NB4 (cell line): Measurements from ENCODE around the gene SHLD1.
"Not testable (repeated sequence)": the region's sequence is repeated elsewhere in the genome, so short reads cannot be mapped to it uniquely, and the experiment has no call there.

Experiments
- DNase-seq: peaks from one replicate; pipeline ENCODE4 v3.0.0; 2010; ENCODE audit warnings: low read depth
- H3K4me3 ChIP-seq: one replicate; pipeline ENCODE4 v1.5.1; 2011; ENCODE audit warnings: mild to moderate bottlenecking, low read depth, low read length, moderate library complexity
- MYC ChIP-seq: IDR thresholded peaks from 2 replicates; pipeline ENCODE4 v1.6.1; 2011; ENCODE audit warnings: low read depth, low read length
- POLR2A ChIP-seq: IDR thresholded peaks from 2 replicates; pipeline ENCODE4 v1.6.1; 2011; ENCODE audit warnings: mild to moderate bottlenecking; ENCODE audit not compliant: insufficient read length; ENCODE audit errors: extremely low read depth
- TF ChIP-seq, protein P1 (sequence below): IDR thresholded peaks from one replicate; pipeline ENCODE4 v1.5.1; 2012; ENCODE audit warnings: low read depth, low read length
- TF ChIP-seq, protein P2 (sequence below): IDR thresholded peaks from 2 replicates; pipeline ENCODE4 v1.6.1; 2011; ENCODE audit warnings: low read depth, low read length

The SHLD1 gene, protein sequence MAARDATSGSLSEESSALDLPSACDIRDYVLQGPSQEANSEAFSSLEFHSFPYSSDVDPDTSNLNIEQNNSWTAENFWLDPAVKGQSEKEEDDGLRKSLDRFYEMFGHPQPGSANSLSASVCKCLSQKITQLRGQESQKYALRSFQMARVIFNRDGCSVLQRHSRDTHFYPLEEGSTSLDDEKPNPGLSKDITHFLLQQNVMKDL

DNA sequence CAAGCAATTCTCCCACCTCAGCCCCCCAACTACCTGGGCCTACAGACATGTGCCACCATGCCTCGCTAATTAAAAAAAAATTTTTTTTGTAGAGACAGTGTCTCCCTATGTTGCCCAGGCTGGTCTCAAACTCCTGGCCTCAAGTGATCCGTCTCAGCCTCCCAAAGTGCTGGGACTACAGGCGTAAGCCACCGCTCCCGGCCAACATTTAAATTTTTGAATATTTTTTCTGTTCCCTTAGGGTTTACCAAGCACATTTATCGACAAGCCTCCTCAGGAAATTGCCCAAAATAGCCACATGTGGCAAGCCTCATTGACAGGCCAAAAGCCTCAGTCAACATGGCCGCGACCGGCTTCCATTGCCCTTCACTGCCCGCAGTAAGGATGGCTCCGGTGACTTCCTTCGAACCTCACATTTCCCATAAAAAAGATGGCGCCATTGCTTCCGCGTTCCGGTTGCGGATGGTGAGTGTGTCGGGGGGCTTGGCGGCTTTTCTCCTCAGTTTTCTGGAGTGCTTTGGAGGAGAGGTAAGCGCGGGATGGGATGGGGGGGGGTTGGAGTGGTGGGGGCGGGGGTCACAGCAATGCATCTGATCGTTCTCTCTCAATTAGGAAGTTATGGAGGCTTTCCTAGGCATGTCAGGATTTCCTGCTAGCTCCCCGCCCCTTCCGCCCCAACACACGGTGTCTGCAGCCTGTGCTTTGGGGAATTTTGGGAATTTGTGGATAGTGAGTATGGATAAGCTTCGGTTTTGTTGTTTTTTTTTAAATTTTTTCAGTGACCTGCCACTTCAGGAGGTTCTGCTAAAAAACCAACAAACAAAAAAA lies at the start of gene SHLD1:
SHLD1 (plus strand) TSS at position 450 of the 828 bp plus-strand sequence. CDS start 22,465 bp downstream, outside the sequence.
- peak; percentile 94 for DNase-seq
- H3K4me3 ChIP-seq = peak within 1 kb of the TSS; percentile 96
- peak; percentile 49 for TF ChIP-seq POLR2A
- TF ChIP-seq, protein P1, sequence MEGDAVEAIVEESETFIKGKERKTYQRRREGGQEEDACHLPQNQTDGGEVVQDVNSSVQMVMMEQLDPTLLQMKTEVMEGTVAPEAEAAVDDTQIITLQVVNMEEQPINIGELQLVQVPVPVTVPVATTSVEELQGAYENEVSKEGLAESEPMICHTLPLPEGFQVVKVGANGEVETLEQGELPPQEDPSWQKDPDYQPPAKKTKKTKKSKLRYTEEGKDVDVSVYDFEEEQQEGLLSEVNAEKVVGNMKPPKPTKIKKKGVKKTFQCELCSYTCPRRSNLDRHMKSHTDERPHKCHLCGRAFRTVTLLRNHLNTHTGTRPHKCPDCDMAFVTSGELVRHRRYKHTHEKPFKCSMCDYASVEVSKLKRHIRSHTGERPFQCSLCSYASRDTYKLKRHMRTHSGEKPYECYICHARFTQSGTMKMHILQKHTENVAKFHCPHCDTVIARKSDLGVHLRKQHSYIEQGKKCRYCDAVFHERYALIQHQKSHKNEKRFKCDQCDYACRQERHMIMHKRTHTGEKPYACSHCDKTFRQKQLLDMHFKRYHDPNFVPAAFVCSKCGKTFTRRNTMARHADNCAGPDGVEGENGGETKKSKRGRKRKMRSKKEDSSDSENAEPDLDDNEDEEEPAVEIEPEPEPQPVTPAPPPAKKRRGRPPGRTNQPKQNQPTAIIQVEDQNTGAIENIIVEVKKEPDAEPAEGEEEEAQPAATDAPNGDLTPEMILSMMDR = no peak
- TF ChIP-seq, protein P2, sequence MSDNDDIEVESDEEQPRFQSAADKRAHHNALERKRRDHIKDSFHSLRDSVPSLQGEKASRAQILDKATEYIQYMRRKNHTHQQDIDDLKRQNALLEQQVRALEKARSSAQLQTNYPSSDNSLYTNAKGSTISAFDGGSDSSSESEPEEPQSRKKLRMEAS = peak; percentile 84
- TF ChIP-seq MYC = peak; percentile 95

DNA sequence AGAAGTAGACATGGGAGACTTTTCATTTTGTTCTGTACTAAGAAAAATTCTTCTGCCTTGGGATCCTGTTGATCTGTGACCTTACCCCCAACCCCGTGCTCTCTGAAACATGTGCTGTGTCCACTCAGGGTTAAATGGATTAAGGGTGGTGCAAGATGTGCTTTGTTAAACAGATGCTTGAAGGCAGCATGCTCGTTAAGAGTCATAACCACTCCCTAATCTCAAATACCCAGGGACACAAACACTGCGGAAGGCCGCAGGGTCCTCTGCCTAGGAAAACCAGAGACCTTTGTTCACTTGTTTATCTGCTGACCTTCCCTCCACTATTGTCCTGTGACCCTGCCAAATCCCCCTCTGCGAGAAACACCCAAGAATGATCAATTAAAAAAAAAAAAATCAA lies 47.9 kb upstream of the SHLD1 start:
- not testable (repeated sequence) for DNase-seq, H3K4me3 ChIP-seq

DNA sequence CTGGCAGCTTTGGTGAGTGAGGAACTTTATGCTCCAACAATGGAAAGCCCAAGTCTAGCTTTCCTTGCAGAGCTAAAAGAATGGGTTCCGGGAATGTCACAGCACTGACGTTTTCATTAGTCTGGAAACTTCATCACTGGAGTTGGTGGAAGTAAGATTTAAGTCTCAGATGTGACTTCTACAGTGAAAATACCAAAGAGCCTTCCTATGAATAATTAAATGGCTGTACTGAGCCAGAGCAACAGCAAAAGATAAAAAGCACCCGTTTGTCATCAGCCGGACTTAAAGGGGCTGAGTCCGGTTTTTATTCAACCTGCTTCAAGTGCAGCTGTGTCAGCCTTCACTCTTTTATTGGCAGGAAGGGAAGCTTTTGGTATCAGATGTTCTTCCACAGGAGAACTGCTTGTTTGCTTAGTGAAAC lies 46.5 kb upstream of the SHLD1 start:
- TF ChIP-seq, protein P1 = no peak
- no peak for TF ChIP-seq MYC
- TF ChIP-seq, protein P2 = no peak
- no peak for TF ChIP-seq POLR2A
- DNase-seq = no peak
- H3K4me3 ChIP-seq = no peak overlapping the region

DNA sequence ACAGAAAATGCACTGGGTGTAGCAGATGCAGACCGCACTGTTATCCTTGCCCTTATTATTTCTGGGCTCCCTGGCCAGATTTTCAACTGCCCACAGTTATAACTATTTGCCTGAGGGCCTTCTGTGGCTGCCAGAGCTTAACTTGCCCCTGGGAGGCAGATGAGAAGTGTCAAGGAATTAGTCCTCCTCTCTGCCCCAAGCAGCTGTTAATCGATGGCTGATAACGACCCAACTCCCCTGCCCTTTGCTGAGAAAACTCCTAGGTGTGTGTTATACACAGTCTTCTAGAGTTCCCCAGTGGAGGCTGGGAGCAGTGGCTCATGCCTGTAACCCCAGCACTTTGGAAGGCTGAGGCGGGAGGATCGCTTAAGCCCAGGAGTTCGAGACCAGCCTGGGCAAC lies 44.4 kb upstream of the SHLD1 start:
- no peak overlapping the region for H3K4me3 ChIP-seq
- no peak for DNase-seq
- TF ChIP-seq MYC (no peak), POLR2A (no peak)
- TF ChIP-seq, protein P1 = no peak
- TF ChIP-seq, protein P2 = no peak

DNA sequence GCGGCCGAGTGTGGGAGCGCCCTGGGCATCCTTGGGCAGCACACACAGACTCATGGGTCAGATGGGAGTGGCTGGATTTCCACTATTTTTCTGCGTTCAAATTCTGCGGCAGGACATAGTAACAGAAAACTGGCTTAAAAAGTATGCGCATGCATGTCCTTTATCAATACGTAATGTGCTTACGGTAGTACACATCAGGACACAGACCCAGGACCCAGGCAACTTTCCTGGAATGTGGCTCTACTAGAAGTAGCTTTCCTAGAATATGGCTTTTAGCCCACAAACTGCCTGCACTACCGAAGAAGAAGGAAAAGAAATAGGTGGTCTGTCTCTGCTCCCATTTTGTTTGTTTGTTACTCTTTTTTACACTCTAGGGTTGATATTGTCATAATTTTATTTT lies 43.4 kb upstream of the SHLD1 start:
- TF ChIP-seq MYC = no peak
- no peak for TF ChIP-seq POLR2A
- TF ChIP-seq, protein P1 = no peak
- TF ChIP-seq, protein P2 = no peak
- DNase-seq = no peak
- no peak overlapping the region for H3K4me3 ChIP-seq

DNA sequence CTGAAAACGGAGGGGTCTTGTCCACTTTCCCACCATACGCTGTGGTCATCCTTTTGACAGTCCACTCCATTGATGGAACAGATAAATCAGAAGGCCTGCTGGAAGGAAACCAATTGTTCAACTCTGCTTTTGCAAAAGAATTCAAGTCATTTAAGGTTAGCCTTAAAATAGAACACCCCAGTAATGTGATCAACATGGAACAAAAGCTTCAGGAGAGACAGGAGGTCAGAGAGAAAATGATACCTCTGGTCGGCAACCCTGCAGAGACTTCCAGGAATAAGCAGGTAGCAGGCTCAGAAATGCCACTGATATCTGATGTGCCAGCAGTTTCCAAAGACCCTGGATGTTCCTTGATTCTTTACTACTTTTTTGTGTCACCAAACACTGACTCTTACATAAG lies 39.6 kb upstream of the SHLD1 start:
- H3K4me3 ChIP-seq = no peak overlapping the region
- TF ChIP-seq POLR2A (no peak), MYC (no peak)
- TF ChIP-seq, protein P1 = no peak
- TF ChIP-seq, protein P2 = no peak
- no peak for DNase-seq
